A673 (cell line): ENCODE measurements around the gene SYK.

Experiments used
- CTCF ChIP-seq: fragments of 300-800, 200-600 bp; sonication (generic); conservative IDR thresholded peaks from 2 replicates; pipeline ENCODE4 v1.5.1; 2017; ENCODE audit warnings: low read depth, mild to moderate bottlenecking, antibody characterized with exemption, low read length, moderate library complexity, mixed read lengths
- EZH2 ChIP-seq: fragments of 200-600 bp; sonication (generic); IDR thresholded peaks from 2 replicates; pipeline ENCODE4 v1.6.1; 2017; ENCODE audit warnings: borderline replicate concordance, low read depth, mild to moderate bottlenecking, mixed read lengths, antibody characterized with exemption, low read length; ENCODE audit not compliant: poor library complexity, severe bottlenecking

DNA sequence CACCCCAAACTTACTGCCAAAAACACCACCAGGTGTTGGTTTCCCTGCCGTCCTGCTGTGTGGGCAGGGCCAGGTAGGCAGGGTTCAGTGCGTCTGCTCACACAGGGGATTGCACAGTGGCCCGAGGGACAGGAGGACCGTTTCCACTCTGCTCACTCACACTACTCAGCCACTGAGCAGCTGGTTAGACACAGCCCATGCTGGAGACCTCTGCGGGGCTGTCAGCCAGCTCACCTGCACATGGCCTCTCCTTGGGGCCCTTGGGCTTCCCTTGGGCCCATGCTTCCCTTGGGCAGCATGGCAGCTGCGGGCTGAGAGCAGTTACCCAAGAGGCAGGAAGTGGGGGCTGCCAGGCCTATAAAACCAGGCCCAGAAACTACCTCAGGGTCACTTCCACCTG, 79.0 kb downstream of the SYK start:
- TF ChIP-seq CTCF (no peak), EZH2 (no peak)
